PC-3 (cell line): Measurements from ENCODE around the gene SOWAHC. TPM values are rescaled to one million over a fixed set of nuclear protein-coding genes. Genes with fewer than 3 reads are reported as not detected.

Experiments
- ATAC-seq: fragments of 200-7000 bp; cut with Tn5 transposase; 2 replicates; pipeline ENCODE4 v1.9.1; 2020; ENCODE audit warnings: mild to moderate bottlenecking, moderate library complexity
- BruUV-seq: library from RNA; stranded (reverse); fragments of 400-500 nt; replicated peaks from 2 replicates; lab custom pipeline; 2021; lab: Mats Ljungman, UMichigan
- CTCF ChIA-PET: fragments of 300-600 bp; sonication (Branson Sonifier 250); formaldehyde crosslinking; loops from one replicate; lab custom pipeline; 2022; ENCODE audit warnings: antibody characterized with exemption; lab: Charles Lee
- POLR2A ChIA-PET: fragments of 300-600 bp; sonication (Branson Sonifier 250); formaldehyde crosslinking; loops from one replicate; lab custom pipeline; 2022; ENCODE audit warnings: antibody characterized with exemption; ENCODE audit not compliant: unreplicated experiment; lab: Charles Lee
- DNase-seq: peaks from one replicate; pipeline ENCODE4 v3.0.0-alpha.2; 2015
- H2AFZ ChIP-seq: fragments of 300-600 bp; sonication (generic); 2 replicates; pipeline ENCODE4 v1.6.0; 2016; ENCODE audit warnings: antibody characterized with exemption, low read length
- H3F3A ChIP-seq: fragments of 300-600 bp; sonication (generic); one replicate; pipeline ENCODE4 v1.6.0; 2017; ENCODE audit warnings: antibody characterized with exemption, low read length, control low read depth, mild to moderate bottlenecking; ENCODE audit not compliant: unreplicated experiment
- H3K27ac ChIP-seq: fragments of 300-600 bp; sonication (generic); 2 replicates; pipeline ENCODE4 v1.5.1; 2016; ENCODE audit warnings: mild to moderate bottlenecking, low read length
- H3K27me3 ChIP-seq: fragments of 300-600 bp; sonication (generic); 2 replicates; pipeline ENCODE4 v1.6.1; 2016; ENCODE audit warnings: low read length, mixed read lengths
- H3K36me3 ChIP-seq: fragments of 300-600 bp; sonication (generic); 2 replicates; pipeline ENCODE4 v1.6.1; 2016; ENCODE audit warnings: low read depth, mixed run types, low read length, mixed read lengths
- H3K4me1 ChIP-seq: fragments of 300-600 bp; sonication (generic); 2 replicates; pipeline ENCODE4 v1.5.1; 2016; ENCODE audit warnings: low read length; ENCODE audit not compliant: insufficient read depth
- H3K4me2 ChIP-seq: fragments of 300-600 bp; sonication (generic); 2 replicates; pipeline ENCODE4 v1.6.0; 2016; ENCODE audit warnings: low read length
- H3K4me3 ChIP-seq: fragments of 300-600 bp; sonication (generic); 2 replicates; pipeline ENCODE4 v1.5.1; 2016; ENCODE audit warnings: mild to moderate bottlenecking, low read length, mixed read lengths
- H3K79me2 ChIP-seq: fragments of 300-600 bp; sonication (generic); 2 replicates; pipeline ENCODE4 v1.6.1; 2017; ENCODE audit warnings: low read length, mixed read lengths
- H3K9ac ChIP-seq: fragments of 300-600 bp; sonication (generic); 2 replicates; pipeline ENCODE4 v1.6.0; 2016; ENCODE audit warnings: mild to moderate bottlenecking, low read length
- H3K9me2 ChIP-seq: fragments of 300-600 bp; sonication (generic); replicated peaks from 2 replicates; pipeline ENCODE4 v1.6.1; 2016; ENCODE audit warnings: mixed run types, low read length, mixed read lengths
- H3K9me3 ChIP-seq: fragments of 300-600 bp; sonication (generic); 2 replicates; pipeline ENCODE4 v1.6.1; 2016; ENCODE audit warnings: low read length, mixed read lengths
- H4K20me1 ChIP-seq: fragments of 300-600 bp; sonication (generic); 2 replicates; pipeline ENCODE4 v1.6.1; 2016; ENCODE audit warnings: low read length, mixed read lengths
- CTCF ChIP-seq: fragments of 300-600 bp; sonication (generic); conservative IDR thresholded peaks from 2 replicates; pipeline ENCODE4 v1.5.1; 2017; ENCODE audit warnings: antibody characterized with exemption, low read depth, mild to moderate bottlenecking, low read length
- EZH2 ChIP-seq: fragments of 300-600 bp; sonication (generic); IDR thresholded peaks from one replicate; pipeline ENCODE4 v1.6.1; 2017; ENCODE audit warnings: antibody characterized with exemption, mild to moderate bottlenecking, low read length; ENCODE audit not compliant: unreplicated experiment
- EZH2phosphoT487 ChIP-seq: fragments of 300-600 bp; sonication (generic); IDR thresholded peaks from 2 replicates; pipeline ENCODE4 v1.6.1; 2018; ENCODE audit warnings: mild to moderate bottlenecking, antibody characterized with exemption, low read length, borderline replicate concordance
- intact Hi-C: fragments of 100-400 bp; cut with micrococcal nuclease; formaldehyde crosslinking; loops from 2 replicates; pipeline ENCODE4 v1.9.0; 2023
- total RNA-seq: library from RNA; depleted of rRNA; stranded (reverse); fragments of >200 nt; gene quantifications from 2 replicates; pipeline ENCODE4 v1.2.3, GENCODE V29; 2014

SOWAHC gene
- total RNA-seq, 1 experiment from 2014 or later = 27.4 TPM

- H3K36me3 ChIP-seq = no peaks in the 10 kb centered on the region
- BruUV-seq = no TSS peak
- no peaks in the 10 kb centered on the region for H4K20me1 ChIP-seq
- H3K27ac ChIP-seq = no peak overlapping the region
- intact Hi-C loops = no loop called here
- H3K4me3 ChIP-seq = no peak overlapping the region
- POLR2A ChIA-PET = no interaction called here
- H3K9me2 ChIP-seq = no peaks in the 10 kb centered on the region
- TF ChIP-seq EZH2 (no peak), EZH2phosphoT487 (no peak), CTCF (no peak)
- 0 out of 2 replicates have a peak, but pooled peaks cover under 1% of the 10 kb centered on the region for H3K4me1 ChIP-seq
- CTCF ChIA-PET = no interaction called here
- DNase-seq (peak; percentile 21), ATAC-seq (no peak)
- H3F3A ChIP-seq = no peaks in the 10 kb centered on the region
- H3K4me2 ChIP-seq = no peak overlapping the region
- H3K9me3 ChIP-seq = no peaks in the 10 kb centered on the region
- no peak overlapping the region for H3K9ac ChIP-seq
- no peaks in the 10 kb centered on the region for H3K27me3 ChIP-seq
- no peaks in the 10 kb centered on the region for H3K79me2 ChIP-seq
- no peak overlapping the region for H2AFZ ChIP-seq
Observed at GRCh38 chr2:109649736-109650695, 35.9 kb downstream of the SOWAHC start.

- no peaks in the 10 kb centered on the region for H3K36me3 ChIP-seq
- no peak for TF ChIP-seq EZH2
- no peak for TF ChIP-seq EZH2phosphoT487
- no peak for TF ChIP-seq CTCF
- no peak overlapping the region for H3K27ac ChIP-seq
- BruUV-seq = no TSS peak
- H3K9me2 ChIP-seq = no peaks in the 10 kb centered on the region
- no peak overlapping the region for H2AFZ ChIP-seq
- no peaks in the 10 kb centered on the region for H4K20me1 ChIP-seq
- H3K9me3 ChIP-seq = no peaks in the 10 kb centered on the region
- no peaks in the 10 kb centered on the region for H3K27me3 ChIP-seq
- CTCF ChIA-PET = no interaction called here
- H3F3A ChIP-seq = no peaks in the 10 kb centered on the region
- ATAC-seq (no peak), DNase-seq (no peak)
- H3K4me2 ChIP-seq = no peak overlapping the region
- H3K9ac ChIP-seq = no peak overlapping the region
- H3K4me1 ChIP-seq = no peaks in the 10 kb centered on the region
- intact Hi-C loops = no loop called here
- no peak overlapping the region for H3K4me3 ChIP-seq
- POLR2A ChIA-PET = no interaction called here
- H3K79me2 ChIP-seq = no peaks in the 10 kb centered on the region
Observed at GRCh38 chr2:109654326-109655050, 40.3 kb downstream of the SOWAHC start.

- Histone ChIP-seq H3K9me2 (no peaks in the 10 kb centered on the region), H3K36me3 (no peaks in the 10 kb centered on the region), H3K79me2 (no peaks in the 10 kb centered on the region), H2AFZ (no peak overlapping the region), H3K9me3 (no peaks in the 10 kb centered on the region), H4K20me1 (no peaks in the 10 kb centered on the region), H3K27ac (no peak overlapping the region), H3K27me3 (no peaks in the 10 kb centered on the region), H3F3A (no peaks in the 10 kb centered on the region), H3K4me3 (no peak overlapping the region), H3K4me2 (no peak overlapping the region), H3K9ac (no peak overlapping the region), H3K4me1 (no peaks in the 10 kb centered on the region)
- intact Hi-C loops = no loop called here
- TF ChIP-seq EZH2 (no peak), CTCF (no peak), EZH2phosphoT487 (no peak)
- ChIA-PET CTCF (no interaction called here), POLR2A (no interaction called here)
- no peak for DNase-seq
- BruUV-seq = no TSS peak
- ATAC-seq = no peak
Observed at GRCh38 chr2:109655287-109655686, 41.1 kb downstream of the SOWAHC start.
